ENCODE measurements around the gene TMEFF1. TPM values are rescaled to one million over a fixed set of nuclear protein-coding genes. Genes with fewer than 3 reads are reported as not detected.

TMEFF1 gene
- total RNA-seq, 1 experiment from 2014 or later = 2.7 TPM

DNA sequence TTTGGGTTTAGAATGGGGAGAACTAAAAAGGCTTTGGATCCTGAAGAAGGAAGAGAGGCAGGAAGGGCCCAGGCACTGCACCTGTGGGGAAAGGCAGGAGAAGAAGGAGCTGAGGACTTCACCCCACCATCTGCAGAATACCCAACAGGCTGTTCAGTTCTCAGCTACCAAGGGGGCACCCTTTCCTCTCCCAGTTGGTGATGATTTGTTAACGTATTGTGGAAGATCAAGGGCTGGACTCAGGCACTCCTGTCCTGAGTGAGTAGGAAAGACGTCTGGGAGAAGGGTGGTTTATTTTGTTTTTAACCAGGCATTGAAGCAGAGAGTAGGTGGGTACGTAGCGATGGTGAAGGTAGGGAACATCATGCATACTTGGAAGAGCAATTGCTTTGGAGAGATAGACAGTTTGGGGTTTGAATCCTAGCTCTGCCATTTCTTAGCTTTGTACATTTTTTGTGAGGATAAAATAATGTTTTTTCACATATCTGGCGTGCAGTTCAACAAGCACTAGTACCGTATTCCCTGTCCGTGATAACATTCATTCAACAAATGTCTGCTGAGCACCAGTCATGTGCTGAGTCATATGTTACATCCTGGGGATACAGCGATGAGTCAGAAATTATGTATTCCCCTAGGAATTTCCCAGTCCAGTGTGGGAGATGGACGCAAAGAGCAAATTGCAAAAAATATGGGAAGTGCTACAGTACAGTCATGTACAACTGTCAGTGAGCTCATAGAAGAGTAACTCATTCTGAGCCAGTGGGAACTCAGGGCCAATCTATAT lies 43.9 kb upstream of the TMEFF1 start:
- Histone ChIP-seq H3K4me1 (peaks cover 20% of the 10 kb centered on the region), H3K9me3 (no peaks in the 10 kb centered on the region), H3K27me3 (replicated peaks; ENCODE audit: control insufficient read depth, insufficient read depth, low read length) (no peaks in the 10 kb centered on the region), H3K4me3 (ENCODE audit: low read depth, low read length) (no peak overlapping the region), H3K36me3 (ENCODE audit: control insufficient read depth, insufficient read depth, low read length) (no peaks in the 10 kb centered on the region)
- H3K9me3 Mint-ChIP-seq (ENCODE audit: unreplicated experiment) = no peaks in the 10 kb centered on the region
- intact Hi-C loops (cut with micrococcal nuclease; ENCODE audit: unreplicated experiment) = loop anchor here (5.0 kb wide), 1 partner anchor 77 kb away; the partner anchor contains the start of gene TEX10
- ChIA-PET POLR2A (no interaction called here), CTCF (no interaction called here)
- TF ChIP-seq, protein P1, sequence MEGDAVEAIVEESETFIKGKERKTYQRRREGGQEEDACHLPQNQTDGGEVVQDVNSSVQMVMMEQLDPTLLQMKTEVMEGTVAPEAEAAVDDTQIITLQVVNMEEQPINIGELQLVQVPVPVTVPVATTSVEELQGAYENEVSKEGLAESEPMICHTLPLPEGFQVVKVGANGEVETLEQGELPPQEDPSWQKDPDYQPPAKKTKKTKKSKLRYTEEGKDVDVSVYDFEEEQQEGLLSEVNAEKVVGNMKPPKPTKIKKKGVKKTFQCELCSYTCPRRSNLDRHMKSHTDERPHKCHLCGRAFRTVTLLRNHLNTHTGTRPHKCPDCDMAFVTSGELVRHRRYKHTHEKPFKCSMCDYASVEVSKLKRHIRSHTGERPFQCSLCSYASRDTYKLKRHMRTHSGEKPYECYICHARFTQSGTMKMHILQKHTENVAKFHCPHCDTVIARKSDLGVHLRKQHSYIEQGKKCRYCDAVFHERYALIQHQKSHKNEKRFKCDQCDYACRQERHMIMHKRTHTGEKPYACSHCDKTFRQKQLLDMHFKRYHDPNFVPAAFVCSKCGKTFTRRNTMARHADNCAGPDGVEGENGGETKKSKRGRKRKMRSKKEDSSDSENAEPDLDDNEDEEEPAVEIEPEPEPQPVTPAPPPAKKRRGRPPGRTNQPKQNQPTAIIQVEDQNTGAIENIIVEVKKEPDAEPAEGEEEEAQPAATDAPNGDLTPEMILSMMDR (IDR thresholded peaks at IDR 0.05; ENCODE audit: insufficient read depth in 1 of 2, low read depth in 1 of 2, low read length in 1 of 2, severe bottlenecking in 1 of 2, unreplicated experiment in 1 of 2) = no peak
- H3K27me3 Mint-ChIP-seq (ENCODE audit: insufficient read depth, unreplicated experiment) = no peaks in the 10 kb centered on the region
- peak overlapping the region; percentile 32 for H3K4me3 Mint-ChIP-seq (ENCODE audit: unreplicated experiment)
- peak in 1 of 2 experiments; percentile 45 for DNase-seq
- peak overlapping the region; percentile 40 for H3K27ac Mint-ChIP-seq (ENCODE audit: unreplicated experiment)
- H3K36me3 Mint-ChIP-seq (ENCODE audit: insufficient read depth, unreplicated experiment) = peaks cover 25% of the 10 kb centered on the region
- H3K4me1 Mint-ChIP-seq (ENCODE audit: low read depth, unreplicated experiment) = peaks cover 37% of the 10 kb centered on the region
- no TSS peak for BruUV-seq (replicated peaks)

DNA sequence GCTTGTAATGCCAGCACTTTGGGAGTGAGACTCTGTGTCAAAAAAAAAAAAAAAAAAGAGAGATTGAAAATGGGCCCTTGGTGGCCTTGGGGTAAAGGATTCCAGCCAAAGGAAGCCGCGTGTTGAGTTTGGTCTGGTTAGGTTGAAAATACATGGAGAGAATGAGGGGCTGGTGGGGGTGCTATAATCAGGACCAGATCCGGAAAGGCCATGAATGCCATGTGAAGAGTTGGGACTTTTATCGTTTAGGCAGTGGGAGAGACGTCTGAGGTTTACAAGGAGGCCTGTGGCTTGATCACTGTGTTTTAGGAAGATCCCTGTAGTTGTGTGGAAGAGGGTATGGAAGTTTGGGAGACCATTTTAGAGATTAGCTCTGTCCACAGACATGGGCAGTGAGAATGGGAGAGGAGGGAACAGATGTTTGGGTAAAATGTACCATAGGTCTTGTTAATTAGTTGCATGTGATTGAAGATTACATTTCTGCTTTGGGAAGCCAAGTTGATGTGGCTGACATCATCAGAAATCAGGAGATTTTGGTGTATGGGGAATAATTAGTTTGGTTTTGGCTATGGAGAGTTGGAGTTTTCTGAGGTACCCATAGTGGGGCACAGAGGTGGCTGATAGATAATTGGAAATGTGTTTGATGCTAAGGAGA lies 42.5 kb upstream of the TMEFF1 start:
- POLR2A ChIA-PET = no interaction called here
- H3K27ac Mint-ChIP-seq (ENCODE audit: unreplicated experiment) = no peak overlapping the region

DNA sequence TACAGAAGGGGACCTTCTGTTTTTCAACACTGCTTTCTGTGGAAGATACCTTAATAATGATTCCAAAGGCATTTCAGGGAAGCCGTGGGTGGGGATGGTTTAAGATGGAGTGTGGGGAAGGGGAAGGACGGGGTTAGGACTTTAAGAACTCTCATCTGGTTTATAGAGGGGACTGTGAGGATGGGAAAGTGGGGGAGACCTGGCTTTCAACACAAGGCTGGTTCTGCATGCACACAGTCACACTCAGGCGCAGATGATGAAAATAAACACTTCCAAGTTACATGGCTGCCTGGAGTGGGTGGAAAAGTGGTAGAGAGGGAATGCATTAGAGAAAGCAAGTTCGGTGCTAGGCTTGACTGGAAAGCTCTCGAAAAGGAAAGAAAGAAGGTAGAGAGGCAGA lies 41.1 kb upstream of the TMEFF1 start:
- no peak overlapping the region for H3K4me3 Mint-ChIP-seq (ENCODE audit: unreplicated experiment)
- no peak overlapping the region for H3K27ac Mint-ChIP-seq (ENCODE audit: unreplicated experiment)
- H3K36me3 Mint-ChIP-seq (ENCODE audit: insufficient read depth, unreplicated experiment) = peaks cover 20% of the 10 kb centered on the region
- BruUV-seq (replicated peaks) = no TSS peak
- H3K27me3 ChIP-seq (replicated peaks; ENCODE audit: control insufficient read depth, insufficient read depth, low read length) = no peaks in the 10 kb centered on the region
- peaks cover 27% of the 10 kb centered on the region for H3K4me1 Mint-ChIP-seq (ENCODE audit: low read depth, unreplicated experiment)
- no peaks in the 10 kb centered on the region for H3K9me3 Mint-ChIP-seq (ENCODE audit: unreplicated experiment)
- H3K4me3 ChIP-seq (ENCODE audit: low read depth, low read length) = no peak overlapping the region
- CTCF ChIA-PET = no interaction called here
- TF ChIP-seq, protein P1 (IDR thresholded peaks at IDR 0.05; ENCODE audit: insufficient read depth in 1 of 2, low read depth in 1 of 2, low read length in 1 of 2, severe bottlenecking in 1 of 2, unreplicated experiment in 1 of 2) = no peak
- H3K4me1 ChIP-seq = peaks cover 14% of the 10 kb centered on the region
- DNase-seq = no peak
- H3K27me3 Mint-ChIP-seq (ENCODE audit: insufficient read depth, unreplicated experiment) = no peaks in the 10 kb centered on the region
- intact Hi-C loops (cut with micrococcal nuclease; ENCODE audit: unreplicated experiment) = no loop called here
- POLR2A ChIA-PET = no interaction called here
- H3K9me3 ChIP-seq = no peaks in the 10 kb centered on the region
- no peaks in the 10 kb centered on the region for H3K36me3 ChIP-seq (ENCODE audit: control insufficient read depth, insufficient read depth, low read length)

More for the DNA sequence above, 42.5 kb upstream of the TMEFF1 start:
- no TSS peak for BruUV-seq (replicated peaks)
- H3K9me3 Mint-ChIP-seq (ENCODE audit: unreplicated experiment) = no peaks in the 10 kb centered on the region
- no peaks in the 10 kb centered on the region for H3K27me3 ChIP-seq (replicated peaks; ENCODE audit: control insufficient read depth, insufficient read depth, low read length)
- peaks cover 25% of the 10 kb centered on the region for H3K36me3 Mint-ChIP-seq (ENCODE audit: insufficient read depth, unreplicated experiment)
- intact Hi-C loops (cut with micrococcal nuclease; ENCODE audit: unreplicated experiment) = no loop called here
- H3K4me3 ChIP-seq (ENCODE audit: low read depth, low read length) = no peak overlapping the region
- no peak for DNase-seq
- H3K4me1 ChIP-seq = peaks cover 20% of the 10 kb centered on the region
- H3K4me1 Mint-ChIP-seq (ENCODE audit: low read depth, unreplicated experiment) = peaks cover 35% of the 10 kb centered on the region
- H3K4me3 Mint-ChIP-seq (ENCODE audit: unreplicated experiment) = no peak overlapping the region
- no peaks in the 10 kb centered on the region for H3K27me3 Mint-ChIP-seq (ENCODE audit: insufficient read depth, unreplicated experiment)
- H3K36me3 ChIP-seq (ENCODE audit: control insufficient read depth, insufficient read depth, low read length) = no peaks in the 10 kb centered on the region
- no peaks in the 10 kb centered on the region for H3K9me3 ChIP-seq
- CTCF ChIA-PET = no interaction called here
- TF ChIP-seq, protein P1 (IDR thresholded peaks at IDR 0.05; ENCODE audit: insufficient read depth in 1 of 2, low read depth in 1 of 2, low read length in 1 of 2, severe bottlenecking in 1 of 2, unreplicated experiment in 1 of 2) = no peak
